ENCODE data around the gene TRAPPC14. TPM values are rescaled to one million over a fixed set of nuclear protein-coding genes. Genes with fewer than 3 reads are reported as not detected.
A peak's percentile ranks its signal among the peaks of the same experiment; 100 is the strongest.

TRAPPC14 gene
- total and polyA plus RNA-seq, 9 of the 15 experiments (the other 6 are each of a cell fraction or from before 2014, with no cell fraction given): 0.42 to 45.9 (median 18.2) TPM

DNA sequence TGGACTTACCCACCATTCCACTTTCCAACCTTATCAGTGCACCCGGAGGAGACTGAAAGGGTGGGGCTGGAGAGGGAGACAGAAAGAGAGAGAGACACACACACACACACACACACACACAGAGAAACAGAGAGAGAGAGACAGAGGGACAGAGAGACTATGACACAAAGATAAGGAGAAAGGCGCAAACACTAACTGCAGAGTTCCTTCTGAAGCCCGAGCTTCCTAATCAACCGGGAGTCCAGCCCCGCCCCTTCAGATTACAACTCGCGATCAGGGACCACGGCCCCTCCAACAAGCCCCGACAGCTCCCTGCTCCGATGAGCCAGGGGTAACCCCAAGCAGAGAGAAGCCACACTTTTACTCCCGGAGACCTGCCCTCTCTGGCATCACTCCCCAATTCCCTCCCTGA lies 9.4 kb upstream of the TRAPPC14 start (continued):
- TF ChIP-seq ZNF551 (CRISPR knock-in tag; IDR thresholded peaks at IDR 0.05) (no peak), SMAD4 (CRISPR knock-in tag; conservative IDR thresholded peaks at IDR 0.05) (peak; percentile 97), NCOA2 (IDR thresholded peaks at IDR 0.05; ENCODE audit: partially characterized antibody in 2 of 2) (no peak), RUNX1 (IDR thresholded peaks at IDR 0.05; ENCODE audit: low read depth) (no peak), ZNF232 (CRISPR knock-in tag; IDR thresholded peaks at IDR 0.05) (no peak), NFATC3 (IDR thresholded peaks at IDR 0.05) (no peak), GATAD2B (IDR thresholded peaks at IDR 0.05; ENCODE audit: borderline replicate concordance) (no peak; the same call in 1 of the 2 replicates), HEY1 (CRISPR knock-in tag; IDR thresholded peaks at IDR 0.05; ENCODE audit: borderline replicate concordance) (peak; percentile 31; the same call in 1 of the 2 replicates), HNRNPH1 (optimal IDR thresholded peaks at IDR 0.05; ENCODE audit: low read depth, low read length) (no peak), PHTF2 (CRISPR knock-in tag; IDR thresholded peaks at IDR 0.05) (no peak), ARHGAP35 (IDR thresholded peaks at IDR 0.05; ENCODE audit: partially characterized antibody) (peak; percentile 42), ARID2 (IDR thresholded peaks at IDR 0.05) (peak; percentile 58; the same call in 1 of the 2 replicates), SUPT5H (IDR thresholded peaks at IDR 0.05) (0 out of 2 replicates have a peak, but pooled peaks have one; percentile 21), TCFL5 (CRISPR knock-in tag; conservative IDR thresholded peaks at IDR 0.05) (no peak), NFE2L1 (tag; IDR thresholded peaks at IDR 0.05; ENCODE audit: borderline replicate concordance, low read depth) (no peak), ZNF121 (CRISPR knock-in tag; conservative IDR thresholded peaks at IDR 0.05) (no peak), PCBP1 (IDR thresholded peaks at IDR 0.05; ENCODE audit: low read depth, low read length, poor library complexity, severe bottlenecking) (no peak), ZNF324 (CRISPR knock-in tag; IDR thresholded peaks at IDR 0.05) (no peak), CCAR2 (IDR thresholded peaks at IDR 0.05; ENCODE audit: low read depth, low read length) (no peak), KDM2B (CRISPR knock-in tag; IDR thresholded peaks at IDR 0.05) (no peak), NCOA1 (IDR thresholded peaks at IDR 0.05; ENCODE audit: low read depth) (peak; percentile 84), SPI1 (IDR thresholded peaks at IDR 0.05; ENCODE audit: borderline replicate concordance, low read depth, low read length) (no peak), ZNF175 (CRISPR knock-in tag; IDR thresholded peaks at IDR 0.05; ENCODE audit: low read depth) (0 out of 2 replicates have a peak, but pooled peaks have one; percentile 49), TFAM (CRISPR knock-in tag; conservative IDR thresholded peaks at IDR 0.05) (no peak), ZNF431 (CRISPR knock-in tag; IDR thresholded peaks at IDR 0.05) (no peak), TSC22D4 (tag; IDR thresholded peaks at IDR 0.05) (no peak), IRF2 (CRISPR knock-in tag; IDR thresholded peaks at IDR 0.05) (no peak), MCM2 (IDR thresholded peaks at IDR 0.05; ENCODE audit: low read depth) (no peak), HIVEP1 (CRISPR knock-in tag; IDR thresholded peaks at IDR 0.05) (no peak)
- TF ChIP-seq, protein P1, sequence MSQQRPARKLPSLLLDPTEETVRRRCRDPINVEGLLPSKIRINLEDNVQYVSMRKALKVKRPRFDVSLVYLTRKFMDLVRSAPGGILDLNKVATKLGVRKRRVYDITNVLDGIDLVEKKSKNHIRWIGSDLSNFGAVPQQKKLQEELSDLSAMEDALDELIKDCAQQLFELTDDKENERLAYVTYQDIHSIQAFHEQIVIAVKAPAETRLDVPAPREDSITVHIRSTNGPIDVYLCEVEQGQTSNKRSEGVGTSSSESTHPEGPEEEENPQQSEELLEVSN (IDR thresholded peaks at IDR 0.05; ENCODE audit: borderline replicate concordance in 1 of 2, extremely low read depth in 1 of 2, insufficient read depth in 1 of 2, insufficient read length in 1 of 2, low read depth in 1 of 2, low read length in 1 of 2, poor library complexity in 1 of 2, severe bottlenecking in 1 of 2): no peak
- TF ChIP-seq, protein P2, sequence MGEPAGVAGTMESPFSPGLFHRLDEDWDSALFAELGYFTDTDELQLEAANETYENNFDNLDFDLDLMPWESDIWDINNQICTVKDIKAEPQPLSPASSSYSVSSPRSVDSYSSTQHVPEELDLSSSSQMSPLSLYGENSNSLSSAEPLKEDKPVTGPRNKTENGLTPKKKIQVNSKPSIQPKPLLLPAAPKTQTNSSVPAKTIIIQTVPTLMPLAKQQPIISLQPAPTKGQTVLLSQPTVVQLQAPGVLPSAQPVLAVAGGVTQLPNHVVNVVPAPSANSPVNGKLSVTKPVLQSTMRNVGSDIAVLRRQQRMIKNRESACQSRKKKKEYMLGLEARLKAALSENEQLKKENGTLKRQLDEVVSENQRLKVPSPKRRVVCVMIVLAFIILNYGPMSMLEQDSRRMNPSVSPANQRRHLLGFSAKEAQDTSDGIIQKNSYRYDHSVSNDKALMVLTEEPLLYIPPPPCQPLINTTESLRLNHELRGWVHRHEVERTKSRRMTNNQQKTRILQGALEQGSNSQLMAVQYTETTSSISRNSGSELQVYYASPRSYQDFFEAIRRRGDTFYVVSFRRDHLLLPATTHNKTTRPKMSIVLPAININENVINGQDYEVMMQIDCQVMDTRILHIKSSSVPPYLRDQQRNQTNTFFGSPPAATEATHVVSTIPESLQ (CRISPR knock-in tag; IDR thresholded peaks at IDR 0.05): no peak
